ENCODE measurements around the gene GPR65.

The GPR65 gene

GRCh38 chr14:87995500-87996290 lies 9.2 kb upstream of the GPR65 start:
- no peak overlapping the region for H3K4me3 ChIP-seq (ENCODE audit: low read depth, low read length)

GRCh38 chr14:87996291-87996592 lies 8.7 kb upstream of the GPR65 start:
- ChIA-PET POLR2A (no interaction called here), CTCF (interaction anchor here (0.9 kb wide), 1 partner anchor 172 kb away, joined by 4 read pairs; no protein-coding TSS in a partner anchor)
- H3K9me3 ChIP-seq (ENCODE audit: control insufficient read depth, insufficient read depth, low read depth, low read length), result no peaks in the 10 kb centered on the region
- H3K4me1 ChIP-seq (ENCODE audit: control insufficient read depth, insufficient read depth, low read length), result no peaks in the 10 kb centered on the region
- no peak overlapping the region for H3K4me3 ChIP-seq (ENCODE audit: low read depth, low read length)
- TF ChIP-seq ZNF704 (tag by site-specific recombination; IDR thresholded peaks at IDR 0.05) (no peak), ZIC2 (tag by site-specific recombination; IDR thresholded peaks at IDR 0.05) (no peak), ZNF112 (tag by site-specific recombination; IDR thresholded peaks at IDR 0.05) (no peak), ZNF555 (tag by site-specific recombination; conservative IDR thresholded peaks at IDR 0.05) (no peak)
- H3K27ac ChIP-seq (ENCODE audit: extremely low read depth, low read depth, low read length), result no peak overlapping the region
- no peaks in the 10 kb centered on the region for H3K36me3 ChIP-seq (ENCODE audit: control insufficient read depth in 2 of 2, insufficient read depth in 1 of 2, low read length in 2 of 2)

More at GRCh38 chr14:87995500-87996290, 9.2 kb upstream of the GPR65 start:
- TF ChIP-seq ZNF544 (tag by site-specific recombination; IDR thresholded peaks at IDR 0.05), result no peak
- no peak for TF ChIP-seq ZNF391 (tag by site-specific recombination; IDR thresholded peaks at IDR 0.05; ENCODE audit: borderline replicate concordance, low read depth)
- TF ChIP-seq ZFP3 (tag by site-specific recombination; IDR thresholded peaks at IDR 0.05; ENCODE audit: low read depth), result no peak
- TF ChIP-seq ZBTB10 (tag by site-specific recombination; IDR thresholded peaks at IDR 0.05), result no peak
- TF ChIP-seq ZSCAN4 (tag by site-specific recombination; IDR thresholded peaks at IDR 0.05), result no peak
- no peak for TF ChIP-seq ZNF366 (tag by site-specific recombination; conservative IDR thresholded peaks at IDR 0.05)
- no peak for TF ChIP-seq ZNF362 (tag by site-specific recombination; IDR thresholded peaks at IDR 0.05)
- TF ChIP-seq ZNF449 (tag by site-specific recombination; IDR thresholded peaks at IDR 0.05), result no peak
- no peak for TF ChIP-seq ZNF146 (tag by site-specific recombination; IDR thresholded peaks at IDR 0.05)
- no peaks in the 10 kb centered on the region for H3K36me3 ChIP-seq (ENCODE audit: control insufficient read depth in 2 of 2, insufficient read depth in 1 of 2, low read length in 2 of 2)
- CTCF ChIA-PET, result interaction anchor here (0.6 to 2.6 kb wide), 4 partner anchors 18 to 250 kb away, joined by 3 to 16 read pairs (median 4); no protein-coding TSS in a partner anchor
- H3K4me1 ChIP-seq (ENCODE audit: control insufficient read depth, insufficient read depth, low read length), result no peaks in the 10 kb centered on the region
- no peaks in the 10 kb centered on the region for H3K9me3 ChIP-seq (ENCODE audit: control insufficient read depth, insufficient read depth, low read depth, low read length)
- no peak overlapping the region for H3K27ac ChIP-seq (ENCODE audit: extremely low read depth, low read depth, low read length)
- POLR2A ChIA-PET, result no interaction called here
